Measurements from ENCODE around the gene TUBA4B. TPM values are rescaled to one million over a fixed set of nuclear protein-coding genes. Genes with fewer than 3 reads are reported as not detected.

Gene TUBA4B
- total and polyA plus RNA-seq, 2 experiments from 2014 or later: not detected

DNA sequence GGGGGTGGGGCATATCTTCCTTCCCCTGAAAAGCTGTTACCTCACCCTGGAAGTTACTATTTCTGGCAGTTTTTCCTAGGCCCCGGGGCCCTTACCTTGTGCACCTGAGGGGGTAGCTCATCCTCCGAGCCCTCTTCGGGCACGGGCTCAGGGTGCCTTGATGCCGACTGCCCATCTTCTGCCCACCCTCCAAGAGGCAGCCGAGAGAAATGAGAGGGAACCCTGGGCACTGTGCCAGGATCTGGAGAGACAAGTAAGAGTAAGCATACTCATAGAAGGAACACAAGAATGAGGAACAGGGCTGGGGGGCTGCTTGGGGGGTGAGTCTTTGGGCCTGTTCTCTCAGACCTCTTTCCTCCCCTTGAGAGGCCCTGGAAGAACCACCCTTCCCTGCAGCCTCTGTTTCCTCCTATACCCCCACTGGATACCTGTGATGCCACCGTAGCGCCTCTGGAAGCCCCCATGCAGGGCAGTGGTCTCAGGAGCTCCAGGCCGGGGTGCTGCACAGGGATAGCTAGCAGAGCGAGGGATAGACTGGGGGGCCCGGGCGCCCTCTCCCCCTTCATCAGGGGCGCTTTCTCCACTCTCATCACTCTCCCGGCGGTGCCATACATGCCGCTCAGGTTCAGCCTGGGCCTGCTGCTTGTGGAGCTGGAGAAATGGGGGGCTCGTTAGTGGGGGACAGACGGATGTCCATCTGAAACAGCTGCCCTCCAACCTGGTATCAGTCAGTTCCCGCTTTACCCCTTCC lies 32.2 kb upstream of the TUBA4B start:
- Histone ChIP-seq H3K79me2 (ENCODE audit: insufficient read depth) (peaks cover 20% of the 10 kb centered on the region), H3K9ac (no peak overlapping the region), H3K4me3 (no peak overlapping the region), H3K4me2 (ENCODE audit: unreplicated experiment) (no peak overlapping the region), H3K36me3 (ENCODE audit: low read depth) (peaks cover 25% of the 10 kb centered on the region), H3K27ac (no peak overlapping the region), H4K20me1 (ENCODE audit: insufficient read depth) (no peaks in the 10 kb centered on the region), H3K27me3 (replicated peaks; ENCODE audit: insufficient read depth) (no peaks in the 10 kb centered on the region), H3F3A (ENCODE audit: insufficient read depth) (peaks cover 17% of the 10 kb centered on the region), H3K9me2 (ENCODE audit: insufficient read depth) (no peaks in the 10 kb centered on the region), H2AFZ (no peak overlapping the region), H3K4me1 (ENCODE audit: insufficient read depth) (peaks cover 16% of the 10 kb centered on the region), H3K9me3 (ENCODE audit: low read depth) (no peaks in the 10 kb centered on the region)
- in situ Hi-C loops (cut with MboI): no loop called here
- WGBS, 2 experiments (ENCODE audit: low coverage in 1 of 2, low lambda C conversion rate in 2 of 2, missing lambda C conversion rate in 2 of 2): 88 to 89% methylated on average over 18 to 19 of the region's 19 CpGs
- no peak for TF ChIP-seq EZH2phosphoT487 (IDR thresholded peaks at IDR 0.05; ENCODE audit: insufficient read depth, low read depth)
- no peak for TF ChIP-seq EZH2 (IDR thresholded peaks at IDR 0.05; ENCODE audit: insufficient read depth, poor library complexity, severe bottlenecking)
- DNase-seq: no peak

DNA sequence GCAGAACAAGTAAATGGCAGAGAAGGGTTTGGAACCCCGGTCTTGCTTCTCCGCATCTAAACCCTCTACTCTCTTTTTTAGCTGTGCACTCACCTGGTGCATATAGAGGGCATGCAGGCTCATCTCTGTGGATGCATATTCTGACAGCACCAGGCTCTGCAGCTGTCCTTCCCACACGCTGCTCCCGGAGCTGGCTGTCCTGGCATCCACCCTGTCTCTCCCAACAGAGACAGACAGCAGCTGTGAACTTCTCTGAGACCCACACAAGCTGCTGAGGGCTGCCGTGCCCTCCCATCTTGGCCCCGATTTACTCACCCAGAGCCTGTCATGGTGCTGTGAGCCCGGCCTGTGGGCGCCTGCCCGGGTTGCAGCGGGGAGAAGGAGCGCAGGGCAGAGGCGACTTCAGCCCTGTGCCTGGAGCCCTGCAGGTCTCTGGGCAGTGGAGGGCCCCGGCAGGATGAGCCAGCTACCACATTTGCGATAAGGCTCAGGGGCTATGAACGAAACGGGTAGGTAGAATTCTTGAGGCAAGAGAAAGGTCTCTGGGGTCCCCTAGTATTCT lies 31.0 kb upstream of the TUBA4B start:
- 90% methylated on average over 16 of the region's 16 CpGs for WGBS, 2 experiments (ENCODE audit: low coverage in 1 of 2, low lambda C conversion rate in 2 of 2, missing lambda C conversion rate in 2 of 2)
- TF ChIP-seq EZH2phosphoT487 (IDR thresholded peaks at IDR 0.05; ENCODE audit: insufficient read depth, low read depth): no peak
- no peak for TF ChIP-seq EZH2 (IDR thresholded peaks at IDR 0.05; ENCODE audit: insufficient read depth, poor library complexity, severe bottlenecking)
- peaks cover 11% of the 10 kb centered on the region for H3K4me1 ChIP-seq (ENCODE audit: insufficient read depth)
- no peaks in the 10 kb centered on the region for H3K27me3 ChIP-seq (replicated peaks; ENCODE audit: insufficient read depth)
- DNase-seq: no peak
- H3K36me3 ChIP-seq (ENCODE audit: low read depth): peaks cover 25% of the 10 kb centered on the region
- in situ Hi-C loops (cut with MboI): no loop called here
- H3K9ac ChIP-seq: no peak overlapping the region
- H3K9me2 ChIP-seq (ENCODE audit: insufficient read depth): no peaks in the 10 kb centered on the region
- H3K4me2 ChIP-seq (ENCODE audit: unreplicated experiment): no peak overlapping the region
- H3K27ac ChIP-seq: no peak overlapping the region
- H3K9me3 ChIP-seq (ENCODE audit: low read depth): no peaks in the 10 kb centered on the region
- no peak overlapping the region for H3K4me3 ChIP-seq
- no peaks in the 10 kb centered on the region for H4K20me1 ChIP-seq (ENCODE audit: insufficient read depth)
- no peak overlapping the region for H2AFZ ChIP-seq
- peaks cover 22% of the 10 kb centered on the region for H3K79me2 ChIP-seq (ENCODE audit: insufficient read depth)
- peaks cover 17% of the 10 kb centered on the region for H3F3A ChIP-seq (ENCODE audit: insufficient read depth)

DNA sequence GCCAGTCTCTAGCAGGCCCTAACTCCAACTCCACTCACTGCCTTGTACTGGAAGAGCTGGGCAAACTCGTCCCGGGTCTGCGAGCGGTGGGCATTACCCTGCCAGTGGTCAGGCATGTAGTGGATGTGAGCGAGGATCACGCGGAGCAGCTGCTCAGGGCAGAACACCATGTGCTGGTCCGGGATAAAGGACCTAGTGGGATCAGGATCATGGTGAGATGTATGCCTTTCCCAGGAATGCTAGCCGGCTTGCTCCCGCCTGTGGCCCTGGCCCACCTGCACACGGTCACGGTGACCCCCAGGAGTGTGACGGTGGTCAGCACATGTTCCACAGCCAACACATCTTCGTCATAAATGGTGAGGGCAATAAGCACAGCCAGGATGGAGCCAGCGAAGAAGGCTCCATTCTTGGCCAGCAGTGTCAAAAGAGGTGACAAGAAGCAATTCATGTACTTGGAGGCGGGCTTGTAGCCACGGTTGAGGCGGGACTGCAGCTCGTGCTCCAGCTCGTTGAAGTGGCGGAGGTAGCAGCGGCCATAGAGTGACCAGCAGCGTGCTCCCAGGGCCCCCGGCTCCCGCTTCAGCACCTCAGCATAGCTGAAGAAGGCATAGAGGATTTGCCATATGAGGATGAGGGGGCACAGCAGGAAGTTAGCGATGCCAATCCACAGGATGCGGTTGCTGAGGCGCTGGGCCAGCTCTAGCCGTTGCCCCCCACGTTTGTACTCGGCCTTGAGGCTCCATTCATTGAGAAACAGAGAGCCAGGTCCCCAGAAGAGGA lies 29.0 kb upstream of the TUBA4B start:
- H3K9me2 ChIP-seq (ENCODE audit: insufficient read depth): no peaks in the 10 kb centered on the region
- H3F3A ChIP-seq (ENCODE audit: insufficient read depth): peaks cover 16% of the 10 kb centered on the region
- no peaks in the 10 kb centered on the region for H3K9me3 ChIP-seq (ENCODE audit: low read depth)
- no peak overlapping the region for H3K4me2 ChIP-seq (ENCODE audit: unreplicated experiment)
- no peak overlapping the region for H3K27ac ChIP-seq
- no peaks in the 10 kb centered on the region for H3K27me3 ChIP-seq (replicated peaks; ENCODE audit: insufficient read depth)
- H4K20me1 ChIP-seq (ENCODE audit: insufficient read depth): no peaks in the 10 kb centered on the region
- DNase-seq: no peak
- no peak overlapping the region for H2AFZ ChIP-seq
- in situ Hi-C loops (cut with MboI): no loop called here
- H3K4me1 ChIP-seq (ENCODE audit: insufficient read depth): peaks cover 17% of the 10 kb centered on the region
- H3K4me3 ChIP-seq: no peak overlapping the region
- H3K79me2 ChIP-seq (ENCODE audit: insufficient read depth): peaks cover 41% of the 10 kb centered on the region
- TF ChIP-seq EZH2phosphoT487 (IDR thresholded peaks at IDR 0.05; ENCODE audit: insufficient read depth, low read depth) (no peak), EZH2 (IDR thresholded peaks at IDR 0.05; ENCODE audit: insufficient read depth, poor library complexity, severe bottlenecking) (no peak)
- 93 to 94% methylated on average over 31 of the region's 31 CpGs for WGBS, 2 experiments (ENCODE audit: low coverage in 1 of 2, low lambda C conversion rate in 2 of 2, missing lambda C conversion rate in 2 of 2)
- peaks cover 25% of the 10 kb centered on the region for H3K36me3 ChIP-seq (ENCODE audit: low read depth)
- no peak overlapping the region for H3K9ac ChIP-seq

DNA sequence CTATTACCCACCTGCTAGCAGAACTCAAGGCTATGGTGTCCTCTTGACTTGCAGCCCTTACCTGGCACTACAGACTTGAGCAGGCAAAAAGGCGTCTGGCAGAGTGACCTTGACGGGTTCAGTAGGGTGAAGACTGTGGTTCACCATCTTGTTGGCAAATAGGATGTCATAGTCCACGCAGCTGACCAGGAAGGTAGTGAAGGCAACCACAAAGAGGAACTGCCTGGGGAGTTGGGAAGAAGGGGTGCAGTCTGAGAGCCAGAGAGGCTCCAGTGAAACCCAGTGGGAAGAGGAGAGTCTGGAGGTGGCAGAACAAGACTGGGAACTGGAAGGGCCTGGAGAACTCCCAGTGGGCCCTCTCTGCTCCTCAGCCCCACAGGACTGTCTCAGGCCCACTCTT lies 27.7 kb upstream of the TUBA4B start:
- H3K4me2 ChIP-seq (ENCODE audit: unreplicated experiment): no peak overlapping the region
- H3F3A ChIP-seq (ENCODE audit: insufficient read depth): peaks cover 10% of the 10 kb centered on the region; the same call in 1 of the 2 replicates
- TF ChIP-seq EZH2 (IDR thresholded peaks at IDR 0.05; ENCODE audit: insufficient read depth, poor library complexity, severe bottlenecking): no peak
- no peak for TF ChIP-seq EZH2phosphoT487 (IDR thresholded peaks at IDR 0.05; ENCODE audit: insufficient read depth, low read depth)
- peaks cover 44% of the 10 kb centered on the region for H3K79me2 ChIP-seq (ENCODE audit: insufficient read depth)
- H3K4me3 ChIP-seq: no peak overlapping the region
- no peak overlapping the region for H2AFZ ChIP-seq
- peaks cover 25% of the 10 kb centered on the region for H3K36me3 ChIP-seq (ENCODE audit: low read depth)
- H3K27ac ChIP-seq: no peak overlapping the region
- no peaks in the 10 kb centered on the region for H3K27me3 ChIP-seq (replicated peaks; ENCODE audit: insufficient read depth)
- in situ Hi-C loops (cut with MboI): no loop called here
- H3K4me1 ChIP-seq (ENCODE audit: insufficient read depth): peaks cover 12% of the 10 kb centered on the region
- WGBS, 2 experiments (ENCODE audit: low coverage in 1 of 2, low lambda C conversion rate in 2 of 2, missing lambda C conversion rate in 2 of 2): 94 to 96% methylated on average over 3 of the region's 3 CpGs
- no peak for DNase-seq
- no peak overlapping the region for H3K9ac ChIP-seq
- no peaks in the 10 kb centered on the region for H3K9me2 ChIP-seq (ENCODE audit: insufficient read depth)
- no peaks in the 10 kb centered on the region for H3K9me3 ChIP-seq (ENCODE audit: low read depth)
- no peaks in the 10 kb centered on the region for H4K20me1 ChIP-seq (ENCODE audit: insufficient read depth)

Data from GM23248 (cell line).